HepG2 (cell line): ENCODE data around the gene ATE1. TPM values are rescaled to one million over a fixed set of nuclear protein-coding genes. Genes with fewer than 3 reads are reported as not detected.

Experiments used
- ATAC-seq: fragments of 200-7000 bp; cut with Tn5 transposase; 3 replicates; pipeline ENCODE4 v1.9.1; 2020; ENCODE audit warnings: mild to moderate bottlenecking, moderate library complexity
- BruUV-seq: library from RNA; stranded (reverse); fragments of 400-500 nt; replicated peaks from 2 replicates; lab custom pipeline; 2021; lab: Mats Ljungman, UMichigan
- CTCF ChIA-PET: fragments of 300-600 bp; formaldehyde crosslinking; extraction: SDS; loops from one replicate; lab custom pipeline; 2021; ENCODE audit warnings: low total read pairs, inconsistent platforms, low intra/inter-chr PET ratio; lab: Yijun Ruan, JAX
- POLR2A ChIA-PET: fragments of 350-600 bp; sonication (Branson Sonifier 250); formaldehyde crosslinking; loops from one replicate; lab custom pipeline; 2020; ENCODE audit warnings: antibody characterized with exemption, inconsistent platforms; lab: Yijun Ruan, JAX
- DNase-seq: peaks from one replicate; pipeline ENCODE4 v3.0.0-alpha.2; 2015; ENCODE audit warnings: low spot score
- FAIRE-seq: peaks from 3 replicates; lab custom pipeline; 2011; peaks lifted over from hg19 to GRCh38; lab: Jason Lieb, UNC
- H2AFZ ChIP-seq: one replicate; pipeline ENCODE4 v1.6.1; 2011; ENCODE audit warnings: low read length, inconsistent platforms
- H3K27ac ChIP-seq: fragments of 300-600 bp; 3 replicates; pipeline ENCODE4 v1.8.0; 2011; ENCODE audit warnings: mixed run types, mild to moderate bottlenecking, mixed read lengths, low read length, inconsistent platforms; ENCODE audit not compliant: insufficient read depth; ENCODE audit errors: extremely low read length
- H3K27me3 ChIP-seq, 2 experiments: fragments of 200-600 bp in 1 of 2; 2 replicates in 1 of 2; 3 replicates in 1 of 2; pipeline versions ENCODE4 v1.6.0 to v1.8.0; 2011; ENCODE audit warnings: low read length in 2 of 2, mild to moderate bottlenecking in 2 of 2, moderate library complexity in 2 of 2, inconsistent platforms in 1 of 2; ENCODE audit not compliant: insufficient read depth in 2 of 2, control insufficient read depth in 1 of 2
- H3K36me3 ChIP-seq, 2 experiments: fragments of 200-600 bp in 1 of 2; replicated peaks in 1 of 2; 2 replicates in 1 of 2; 3 replicates in 1 of 2; pipeline versions ENCODE4 v1.5.1 to v1.8.0; 2011; ENCODE audit warnings: low read length in 2 of 2, inconsistent platforms in 1 of 2; ENCODE audit not compliant: insufficient read depth in 2 of 2, control insufficient read depth in 1 of 2
- H3K4me1 ChIP-seq: 2 replicates; pipeline ENCODE4 v1.5.1; 2012; ENCODE audit warnings: low read length, inconsistent platforms; ENCODE audit not compliant: insufficient read depth
- H3K4me2 ChIP-seq: 2 replicates; pipeline ENCODE4 v1.6.0; 2011; ENCODE audit warnings: low read depth, low read length, inconsistent platforms
- H3K4me3 ChIP-seq, 3 experiments: fragments of 200-600 bp in 1 of 3; sonication (generic), shearing (Covaris generic) in 1 of 3; replicated peaks in 1 of 3; 2 replicates each; pipeline ENCODE4 v1.5.1; 2011 to 2016; ENCODE audit warnings: low read length in 3 of 3, inconsistent platforms in 2 of 3, low read depth in 2 of 3, mild to moderate bottlenecking in 2 of 3, control low read depth in 1 of 3, mixed read lengths in 1 of 3; ENCODE audit not compliant: insufficient read depth in 1 of 3
- H3K79me2 ChIP-seq: one replicate; pipeline ENCODE4 v1.6.1; 2011; ENCODE audit warnings: low read length, inconsistent platforms; ENCODE audit not compliant: insufficient read depth
- H3K9ac ChIP-seq: 2 replicates; pipeline ENCODE4 v1.6.0; 2011; ENCODE audit warnings: mild to moderate bottlenecking, low read depth, low read length, inconsistent platforms; ENCODE audit not compliant: insufficient read depth
- H3K9me3 ChIP-seq: 2 replicates; pipeline ENCODE4 v1.5.1; 2012; ENCODE audit warnings: mild to moderate bottlenecking, low read length
- H4K20me1 ChIP-seq: 2 replicates; pipeline ENCODE4 v1.6.0; 2011; ENCODE audit warnings: inconsistent platforms, mild to moderate bottlenecking, low read length, moderate library complexity; ENCODE audit not compliant: insufficient read depth
- ATRX ChIP-seq: sonication (generic); formaldehyde crosslinking; IDR thresholded peaks from 2 replicates; pipeline ENCODE4 v1.4.0; 2020; ENCODE audit warnings: missing genetic modification reagents, borderline replicate concordance
- HMG20B ChIP-seq: conservative IDR thresholded peaks from 2 replicates; pipeline ENCODE4 v1.6.1; 2016; ENCODE audit warnings: missing genetic modification reagents, missing compliant biosample characterization
- HNRNPUL1 ChIP-seq: fragments of 200-400 bp; formaldehyde crosslinking; IDR thresholded peaks from 2 replicates; pipeline ENCODE4 v1.6.1; 2017; ENCODE audit warnings: low read depth, mild to moderate bottlenecking, low read length, moderate library complexity
- MBD4 ChIP-seq: IDR thresholded peaks from 2 replicates; pipeline ENCODE4 v1.6.1; 2012; ENCODE audit warnings: low read length, inconsistent platforms, borderline replicate concordance
- MYC ChIP-seq: sonication (generic); formaldehyde crosslinking; IDR thresholded peaks from 2 replicates; pipeline ENCODE4 v1.9.0; 2021; ENCODE audit warnings: missing genetic modification reagents, borderline replicate concordance
- SAFB2 ChIP-seq: sonication (generic); formaldehyde crosslinking; IDR thresholded peaks from 2 replicates; pipeline ENCODE4 v1.5.1; 2020; ENCODE audit warnings: missing genetic modification reagents, low read depth, mild to moderate bottlenecking, borderline replicate concordance
- SETDB1 ChIP-seq: sonication (generic); formaldehyde crosslinking; IDR thresholded peaks from 2 replicates; pipeline ENCODE4 v1.5.1; 2020; ENCODE audit warnings: missing genetic modification reagents, mild to moderate bottlenecking, borderline replicate concordance
- SMYD3 ChIP-seq: sonication (generic); formaldehyde crosslinking; IDR thresholded peaks from 2 replicates; pipeline ENCODE4 v1.8.1; 2023; ENCODE audit warnings: mild to moderate bottlenecking, missing genetic modification reagents
- TBX3 ChIP-seq: fragments of 450-650 bp; IDR thresholded peaks from 2 replicates; pipeline ENCODE4 v1.6.1; 2017; ENCODE audit warnings: antibody characterized with exemption, mild to moderate bottlenecking, inconsistent platforms, borderline replicate concordance
- ZFP36L2 ChIP-seq: sonication (generic); formaldehyde crosslinking; IDR thresholded peaks from 2 replicates; pipeline ENCODE4 v1.4.0; 2020; ENCODE audit warnings: missing genetic modification reagents
- ZFY ChIP-seq: sonication (generic); formaldehyde crosslinking; IDR thresholded peaks from 2 replicates; pipeline ENCODE4 v1.4.0; 2020; ENCODE audit warnings: missing genetic modification reagents
- ZKSCAN1 ChIP-seq: fragments of 150-350 bp; IDR thresholded peaks from 2 replicates; pipeline ENCODE4 v1.6.1; 2014; ENCODE audit warnings: low read length
- ZNF260 ChIP-seq: sonication (generic); formaldehyde crosslinking; IDR thresholded peaks from 2 replicates; pipeline ENCODE4 v1.4.0; 2020; ENCODE audit warnings: missing genetic modification reagents, low read depth, mild to moderate bottlenecking, borderline replicate concordance
- ZNF451 ChIP-seq: sonication (generic); formaldehyde crosslinking; IDR thresholded peaks from 2 replicates; pipeline ENCODE4 v1.5.0; 2020; ENCODE audit warnings: mild to moderate bottlenecking, missing genetic modification reagents
- ZNF564 ChIP-seq: sonication (generic); formaldehyde crosslinking; IDR thresholded peaks from 2 replicates; pipeline ENCODE4 v1.8.1; 2023; ENCODE audit warnings: mild to moderate bottlenecking, missing genetic modification reagents
- WGBS: methylation state at CpG from one replicate; pipeline ENCODE4 v1.1.6; 2017; ENCODE audit warnings: low lambda C conversion rate; 5-methylcytosine and 5-hydroxymethylcytosine counted together
- in situ Hi-C: cut with HindIII; loops from 2 replicates; pipeline ENCODE4 v1.10.0; 2017; ENCODE audit warnings: low pct_unique_long_range_greater_than_20kb; ENCODE audit not compliant: extremely low pct_ligation_motif_present
- intact Hi-C: fragments of 100-400 bp; cut with micrococcal nuclease; formaldehyde crosslinking; loops from one replicate; pipeline ENCODE4 v1.10.0; 2022; ENCODE audit not compliant: unreplicated experiment
- polyA plus RNA-seq, 8 experiments: library from polyadenylated mRNA; depleted of rRNA in 3 of 8; stranded (reverse) in 7 of 8; unstranded in 1 of 8; fragments of >200 nt; fragmentation: Illumina TruSeq in 4 of 8; extraction: Trizol in 4 of 8; gene quantifications; 2 replicates each; pipeline versions ENCODE4 v1.2.1 to v1.2.3, GENCODE V29; 2011 to 2016; ENCODE audit warnings: low read depth in 4 of 8, missing spikeins in 1 of 8, mixed read lengths in 1 of 8; ENCODE audit not compliant: insufficient read depth in 1 of 8
- total RNA-seq, 5 experiments: library from RNA; depleted of rRNA; stranded (reverse); fragments of >200 nt; fragmentation: Illumina TruSeq; extraction: Trizol; gene quantifications; 2 replicates each; pipeline ENCODE4 v1.2.3, GENCODE V29; 2016; ENCODE audit warnings: low read depth in 1 of 5
- TF ChIP-seq, protein P1 (sequence below): sonication (generic); formaldehyde crosslinking; conservative IDR thresholded peaks from 2 replicates; pipeline ENCODE4 v1.8.0; 2022; ENCODE audit warnings: mild to moderate bottlenecking, moderate library complexity, missing genetic modification reagents
- TF ChIP-seq, protein P2 (sequence below): sonication (generic); formaldehyde crosslinking; IDR thresholded peaks from 2 replicates; pipeline ENCODE4 v1.5.1; 2020; ENCODE audit warnings: missing genetic modification reagents, mild to moderate bottlenecking, borderline replicate concordance
- TF ChIP-seq, protein P3 (sequence below): sonication (generic); formaldehyde crosslinking; IDR thresholded peaks from 2 replicates; pipeline ENCODE4 v1.4.0; 2020; ENCODE audit warnings: missing genetic modification reagents, borderline replicate concordance

ATE1 gene
- total and polyA plus RNA-seq, 2 of the 13 experiments (the other 11 are each of a cell fraction or from before 2014, with no cell fraction given) = 17.5 to 42.2 TPM

DNA sequence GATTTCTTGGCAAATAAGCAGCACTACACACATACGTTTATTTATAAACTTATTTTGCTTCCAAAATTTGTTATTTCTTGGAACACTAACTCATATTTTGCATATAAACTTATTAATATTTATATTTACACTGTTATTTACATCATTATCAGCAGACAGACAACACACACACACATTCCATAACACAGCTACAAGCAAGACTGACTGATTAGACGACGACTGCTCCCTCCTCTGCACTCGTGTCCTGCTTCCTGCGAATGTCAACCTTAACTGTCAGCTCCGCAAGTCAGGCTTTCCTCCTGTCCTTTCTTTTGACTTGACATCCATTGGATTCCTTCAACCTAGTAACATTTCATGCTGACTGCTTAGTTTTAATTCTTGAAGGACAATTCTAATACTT lies 96.6 kb downstream of the ATE1 start:
- ATAC-seq (no peak), FAIRE-seq (no peak), DNase-seq (no peak)
- no peaks in the 10 kb centered on the region for H3K9me3 ChIP-seq
- H2AFZ ChIP-seq = no peak overlapping the region
- H3K27me3 ChIP-seq = no peaks in the 10 kb centered on the region
- ChIA-PET POLR2A (interaction anchor here (0.6 kb wide), 1 partner anchor 93 kb away, joined by 3 read pairs; no protein-coding TSS in a partner anchor), CTCF (no interaction called here)
- WGBS = over 99% methylated on average over 6 of the region's 6 CpGs
- H3K27ac ChIP-seq = no peak overlapping the region
- no peaks in the 10 kb centered on the region for H3K79me2 ChIP-seq
- TF ChIP-seq SAFB2 (CRISPR knock-in tag) (no peak), ZKSCAN1 (no peak), ATRX (CRISPR knock-in tag) (no peak), ZNF564 (CRISPR knock-in tag) (no peak), ZFP36L2 (CRISPR knock-in tag) (no peak), HNRNPUL1 (no peak), SETDB1 (CRISPR knock-in tag) (no peak), SMYD3 (CRISPR knock-in tag) (no peak), MBD4 (no peak), ZFY (CRISPR knock-in tag) (no peak), MYC (no peak), ZNF260 (CRISPR knock-in tag) (no peak), HMG20B (CRISPR knock-in tag) (no peak), TBX3 (no peak), ZNF451 (CRISPR knock-in tag) (no peak)
- TF ChIP-seq, protein P1, sequence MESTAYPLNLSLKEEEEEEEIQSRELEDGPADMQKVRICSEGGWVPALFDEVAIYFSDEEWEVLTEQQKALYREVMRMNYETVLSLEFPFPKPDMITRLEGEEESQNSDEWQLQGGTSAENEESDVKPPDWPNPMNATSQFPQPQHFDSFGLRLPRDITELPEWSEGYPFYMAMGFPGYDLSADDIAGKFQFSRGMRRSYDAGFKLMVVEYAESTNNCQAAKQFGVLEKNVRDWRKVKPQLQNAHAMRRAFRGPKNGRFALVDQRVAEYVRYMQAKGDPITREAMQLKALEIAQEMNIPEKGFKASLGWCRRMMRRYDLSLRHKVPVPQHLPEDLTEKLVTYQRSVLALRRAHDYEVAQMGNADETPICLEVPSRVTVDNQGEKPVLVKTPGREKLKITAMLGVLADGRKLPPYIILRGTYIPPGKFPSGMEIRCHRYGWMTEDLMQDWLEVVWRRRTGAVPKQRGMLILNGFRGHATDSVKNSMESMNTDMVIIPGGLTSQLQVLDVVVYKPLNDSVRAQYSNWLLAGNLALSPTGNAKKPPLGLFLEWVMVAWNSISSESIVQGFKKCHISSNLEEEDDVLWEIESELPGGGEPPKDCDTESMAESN = no peak
- TF ChIP-seq, protein P2, sequence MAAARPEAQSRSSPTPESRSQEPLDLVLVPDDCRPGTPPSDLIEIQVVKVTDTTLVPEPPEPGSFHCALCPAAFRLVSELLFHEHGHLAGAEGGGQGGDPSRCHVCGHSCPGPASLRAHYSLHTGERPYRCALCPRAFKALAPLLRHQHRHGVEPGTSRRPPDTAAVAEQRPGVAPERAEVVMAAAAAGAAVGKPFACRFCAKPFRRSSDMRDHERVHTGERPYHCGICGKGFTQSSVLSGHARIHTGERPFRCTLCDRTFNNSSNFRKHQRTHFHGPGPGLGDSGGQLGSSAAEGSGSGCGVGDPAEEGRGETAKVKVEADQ (CRISPR knock-in tag) = no peak
- TF ChIP-seq, protein P3, sequence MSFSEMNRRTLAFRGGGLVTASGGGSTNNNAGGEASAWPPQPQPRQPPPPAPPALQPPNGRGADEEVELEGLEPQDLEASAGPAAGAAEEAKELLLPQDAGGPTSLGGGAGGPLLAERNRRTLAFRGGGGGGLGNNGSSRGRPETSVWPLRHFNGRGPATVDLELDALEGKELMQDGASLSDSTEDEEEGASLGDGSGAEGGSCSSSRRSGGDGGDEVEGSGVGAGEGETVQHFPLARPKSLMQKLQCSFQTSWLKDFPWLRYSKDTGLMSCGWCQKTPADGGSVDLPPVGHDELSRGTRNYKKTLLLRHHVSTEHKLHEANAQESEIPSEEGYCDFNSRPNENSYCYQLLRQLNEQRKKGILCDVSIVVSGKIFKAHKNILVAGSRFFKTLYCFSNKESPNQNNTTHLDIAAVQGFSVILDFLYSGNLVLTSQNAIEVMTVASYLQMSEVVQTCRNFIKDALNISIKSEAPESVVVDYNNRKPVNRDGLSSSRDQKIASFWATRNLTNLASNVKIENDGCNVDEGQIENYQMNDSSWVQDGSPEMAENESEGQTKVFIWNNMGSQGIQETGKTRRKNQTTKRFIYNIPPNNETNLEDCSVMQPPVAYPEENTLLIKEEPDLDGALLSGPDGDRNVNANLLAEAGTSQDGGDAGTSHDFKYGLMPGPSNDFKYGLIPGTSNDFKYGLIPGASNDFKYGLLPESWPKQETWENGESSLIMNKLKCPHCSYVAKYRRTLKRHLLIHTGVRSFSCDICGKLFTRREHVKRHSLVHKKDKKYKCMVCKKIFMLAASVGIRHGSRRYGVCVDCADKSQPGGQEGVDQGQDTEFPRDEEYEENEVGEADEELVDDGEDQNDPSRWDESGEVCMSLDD (CRISPR knock-in tag) = no peak
- H3K9ac ChIP-seq = no peak overlapping the region
- no peak overlapping the region for H3K4me2 ChIP-seq
- H3K4me1 ChIP-seq = no peaks in the 10 kb centered on the region
- no TSS peak for BruUV-seq
- no peaks in the 10 kb centered on the region for H4K20me1 ChIP-seq
- intact Hi-C loops (no loop called here), in situ Hi-C loops (no loop called here)
- H3K36me3 ChIP-seq = peaks cover 16 to 46% of the 10 kb centered on the region in 2 experiments
- no peak overlapping the region for H3K4me3 ChIP-seq
